HepG2 (cell line): ENCODE measurements around the gene TNFRSF18. TPM values are rescaled to one million over a fixed set of nuclear protein-coding genes. Genes with fewer than 3 reads are reported as not detected.

ENCODE experiments used
- HIVEP1 ChIP-seq: sonication (generic); formaldehyde crosslinking; IDR thresholded peaks from 2 replicates; pipeline ENCODE4 v1.4.0; 2020; ENCODE audit warnings: mild to moderate bottlenecking, missing genetic modification reagents
- IRF2 ChIP-seq: IDR thresholded peaks from 2 replicates; pipeline ENCODE4 v1.6.1; 2018; ENCODE audit warnings: missing genetic modification reagents, missing compliant biosample characterization
- MIER2 ChIP-seq: IDR thresholded peaks from 2 replicates; pipeline ENCODE4 v1.6.1; 2016; ENCODE audit warnings: missing biosample characterization, missing genetic modification reagents
- NFRKB ChIP-seq: fragments of 450-650 bp; IDR thresholded peaks from 2 replicates; pipeline ENCODE4 v1.6.1; 2017
- SP4 ChIP-seq: sonication (generic); formaldehyde crosslinking; IDR thresholded peaks from 2 replicates; pipeline ENCODE4 v1.8.1; 2023; ENCODE audit warnings: mild to moderate bottlenecking, missing genetic modification reagents
- ZBTB42 ChIP-seq: sonication (generic); formaldehyde crosslinking; IDR thresholded peaks from 2 replicates; pipeline ENCODE4 v1.5.0; 2020; ENCODE audit warnings: mild to moderate bottlenecking, missing genetic modification reagents
- ZNF382 ChIP-seq: sonication (generic); formaldehyde crosslinking; IDR thresholded peaks from 2 replicates; pipeline ENCODE4 v1.5.0; 2020; ENCODE audit warnings: missing genetic modification reagents, mild to moderate bottlenecking, borderline replicate concordance
- polyA plus RNA-seq, 8 experiments: library from polyadenylated mRNA; depleted of rRNA in 3 of 8; stranded (reverse) in 7 of 8; unstranded in 1 of 8; fragments of >200 nt; fragmentation: Illumina TruSeq in 4 of 8; extraction: Trizol in 4 of 8; gene quantifications; 2 replicates each; pipeline versions ENCODE4 v1.2.1 to v1.2.3, GENCODE V29; 2011 to 2016; ENCODE audit warnings: low read depth in 4 of 8, missing spikeins in 1 of 8, mixed read lengths in 1 of 8; ENCODE audit not compliant: insufficient read depth in 1 of 8
- total RNA-seq, 5 experiments: library from RNA; depleted of rRNA; stranded (reverse); fragments of >200 nt; fragmentation: Illumina TruSeq; extraction: Trizol; gene quantifications; 2 replicates each; pipeline ENCODE4 v1.2.3, GENCODE V29; 2016; ENCODE audit warnings: low read depth in 1 of 5
- TF ChIP-seq, protein P1 (sequence below): sonication (generic); formaldehyde crosslinking; IDR thresholded peaks from 2 replicates; pipeline ENCODE4 v1.5.0; 2020; ENCODE audit warnings: mild to moderate bottlenecking, missing genetic modification reagents, borderline replicate concordance
- TF ChIP-seq, protein P2 (sequence below): sonication (generic); formaldehyde crosslinking; IDR thresholded peaks from 2 replicates; pipeline ENCODE4 v1.5.1; 2020; ENCODE audit warnings: missing genetic modification reagents, mild to moderate bottlenecking, borderline replicate concordance
- TF ChIP-seq, protein P3 (sequence below): sonication (generic); formaldehyde crosslinking; IDR thresholded peaks from 2 replicates; pipeline ENCODE4 v1.5.1; 2020; ENCODE audit warnings: missing genetic modification reagents, mild to moderate bottlenecking, borderline replicate concordance
- TF ChIP-seq, protein P4 (sequence below): sonication (generic); formaldehyde crosslinking; IDR thresholded peaks from 2 replicates; pipeline ENCODE4 v1.4.0; 2020; ENCODE audit warnings: missing genetic modification reagents
- TF ChIP-seq, protein P5 (sequence below): IDR thresholded peaks from 2 replicates; pipeline ENCODE4 v1.6.1; 2016; ENCODE audit warnings: low read depth, control low read depth
- TF ChIP-seq, protein P6 (sequence below): sonication (generic); formaldehyde crosslinking; IDR thresholded peaks from 2 replicates; pipeline ENCODE4 v1.4.0; 2020; ENCODE audit warnings: missing genetic modification reagents

TNFRSF18 gene
- total and polyA plus RNA-seq, 2 of the 13 experiments (the other 11 are each of a cell fraction or from before 2014, with no cell fraction given), result not detected

DNA sequence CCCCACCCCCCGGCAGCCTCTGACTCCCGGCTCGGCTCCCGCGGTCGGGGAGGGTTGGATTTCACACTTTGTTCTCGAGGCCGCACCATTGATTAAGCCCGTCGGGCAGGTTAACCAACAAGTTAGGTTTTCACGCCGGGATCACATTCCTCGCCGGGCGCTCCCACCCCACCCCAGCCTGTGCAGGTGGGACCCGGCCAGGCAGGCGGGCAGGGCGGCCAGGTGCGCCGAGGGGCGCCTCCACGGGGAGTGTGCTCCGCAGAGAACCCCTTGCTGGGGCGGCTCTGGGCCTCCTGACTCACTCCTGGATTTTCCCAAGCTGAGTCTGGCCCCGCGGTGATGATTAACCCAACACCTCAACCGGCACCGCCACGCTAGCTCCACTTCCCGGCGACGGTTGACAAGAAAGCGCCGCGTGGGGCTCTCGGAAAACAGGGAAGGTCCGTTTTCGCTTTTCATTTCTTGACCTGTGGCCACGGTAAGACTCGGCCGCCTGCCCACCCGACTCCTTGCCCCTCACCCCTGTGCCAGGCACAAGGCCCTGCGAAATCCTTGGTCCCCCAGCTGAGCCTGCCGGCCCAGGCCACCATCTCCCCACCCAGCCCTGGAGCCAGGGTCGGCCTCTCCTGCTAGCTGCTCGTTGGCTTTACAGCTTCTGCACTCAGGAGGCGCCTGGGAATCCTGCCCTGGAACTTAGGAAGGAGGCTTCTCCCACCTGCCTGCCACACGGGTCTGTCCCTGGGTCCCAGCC is 41.5 kb downstream of the TNFRSF18 start (continued):
- TF ChIP-seq, protein P1, sequence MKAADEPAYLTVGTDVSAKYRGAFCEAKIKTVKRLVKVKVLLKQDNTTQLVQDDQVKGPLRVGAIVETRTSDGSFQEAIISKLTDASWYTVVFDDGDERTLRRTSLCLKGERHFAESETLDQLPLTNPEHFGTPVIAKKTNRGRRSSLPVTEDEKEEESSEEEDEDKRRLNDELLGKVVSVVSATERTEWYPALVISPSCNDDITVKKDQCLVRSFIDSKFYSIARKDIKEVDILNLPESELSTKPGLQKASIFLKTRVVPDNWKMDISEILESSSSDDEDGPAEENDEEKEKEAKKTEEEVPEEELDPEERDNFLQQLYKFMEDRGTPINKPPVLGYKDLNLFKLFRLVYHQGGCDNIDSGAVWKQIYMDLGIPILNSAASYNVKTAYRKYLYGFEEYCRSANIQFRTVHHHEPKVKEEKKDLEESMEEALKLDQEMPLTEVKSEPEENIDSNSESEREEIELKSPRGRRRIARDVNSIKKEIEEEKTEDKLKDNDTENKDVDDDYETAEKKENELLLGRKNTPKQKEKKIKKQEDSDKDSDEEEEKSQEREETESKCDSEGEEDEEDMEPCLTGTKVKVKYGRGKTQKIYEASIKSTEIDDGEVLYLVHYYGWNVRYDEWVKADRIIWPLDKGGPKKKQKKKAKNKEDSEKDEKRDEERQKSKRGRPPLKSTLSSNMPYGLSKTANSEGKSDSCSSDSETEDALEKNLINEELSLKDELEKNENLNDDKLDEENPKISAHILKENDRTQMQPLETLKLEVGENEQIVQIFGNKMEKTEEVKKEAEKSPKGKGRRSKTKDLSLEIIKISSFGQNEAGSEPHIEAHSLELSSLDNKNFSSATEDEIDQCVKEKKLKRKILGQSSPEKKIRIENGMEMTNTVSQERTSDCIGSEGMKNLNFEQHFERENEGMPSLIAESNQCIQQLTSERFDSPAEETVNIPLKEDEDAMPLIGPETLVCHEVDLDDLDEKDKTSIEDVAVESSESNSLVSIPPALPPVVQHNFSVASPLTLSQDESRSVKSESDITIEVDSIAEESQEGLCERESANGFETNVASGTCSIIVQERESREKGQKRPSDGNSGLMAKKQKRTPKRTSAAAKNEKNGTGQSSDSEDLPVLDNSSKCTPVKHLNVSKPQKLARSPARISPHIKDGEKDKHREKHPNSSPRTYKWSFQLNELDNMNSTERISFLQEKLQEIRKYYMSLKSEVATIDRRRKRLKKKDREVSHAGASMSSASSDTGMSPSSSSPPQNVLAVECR (CRISPR knock-in tag), result peak; percentile 44; the same call in 1 of the 2 replicates
- TF ChIP-seq ZBTB42 (CRISPR knock-in tag) (no peak), MIER2 (CRISPR knock-in tag) (no peak), IRF2 (CRISPR knock-in tag) (no peak), ZNF382 (CRISPR knock-in tag) (no peak), HIVEP1 (no peak), NFRKB (no peak), SP4 (no peak; the same call in 1 of the 2 replicates)
- TF ChIP-seq, protein P2, sequence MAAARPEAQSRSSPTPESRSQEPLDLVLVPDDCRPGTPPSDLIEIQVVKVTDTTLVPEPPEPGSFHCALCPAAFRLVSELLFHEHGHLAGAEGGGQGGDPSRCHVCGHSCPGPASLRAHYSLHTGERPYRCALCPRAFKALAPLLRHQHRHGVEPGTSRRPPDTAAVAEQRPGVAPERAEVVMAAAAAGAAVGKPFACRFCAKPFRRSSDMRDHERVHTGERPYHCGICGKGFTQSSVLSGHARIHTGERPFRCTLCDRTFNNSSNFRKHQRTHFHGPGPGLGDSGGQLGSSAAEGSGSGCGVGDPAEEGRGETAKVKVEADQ, result no peak
- TF ChIP-seq, protein P3, sequence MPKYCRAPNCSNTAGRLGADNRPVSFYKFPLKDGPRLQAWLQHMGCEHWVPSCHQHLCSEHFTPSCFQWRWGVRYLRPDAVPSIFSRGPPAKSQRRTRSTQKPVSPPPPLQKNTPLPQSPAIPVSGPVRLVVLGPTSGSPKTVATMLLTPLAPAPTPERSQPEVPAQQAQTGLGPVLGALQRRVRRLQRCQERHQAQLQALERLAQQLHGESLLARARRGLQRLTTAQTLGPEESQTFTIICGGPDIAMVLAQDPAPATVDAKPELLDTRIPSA (CRISPR knock-in tag), result no peak; the same call in 1 of the 2 replicates
- TF ChIP-seq, protein P4, sequence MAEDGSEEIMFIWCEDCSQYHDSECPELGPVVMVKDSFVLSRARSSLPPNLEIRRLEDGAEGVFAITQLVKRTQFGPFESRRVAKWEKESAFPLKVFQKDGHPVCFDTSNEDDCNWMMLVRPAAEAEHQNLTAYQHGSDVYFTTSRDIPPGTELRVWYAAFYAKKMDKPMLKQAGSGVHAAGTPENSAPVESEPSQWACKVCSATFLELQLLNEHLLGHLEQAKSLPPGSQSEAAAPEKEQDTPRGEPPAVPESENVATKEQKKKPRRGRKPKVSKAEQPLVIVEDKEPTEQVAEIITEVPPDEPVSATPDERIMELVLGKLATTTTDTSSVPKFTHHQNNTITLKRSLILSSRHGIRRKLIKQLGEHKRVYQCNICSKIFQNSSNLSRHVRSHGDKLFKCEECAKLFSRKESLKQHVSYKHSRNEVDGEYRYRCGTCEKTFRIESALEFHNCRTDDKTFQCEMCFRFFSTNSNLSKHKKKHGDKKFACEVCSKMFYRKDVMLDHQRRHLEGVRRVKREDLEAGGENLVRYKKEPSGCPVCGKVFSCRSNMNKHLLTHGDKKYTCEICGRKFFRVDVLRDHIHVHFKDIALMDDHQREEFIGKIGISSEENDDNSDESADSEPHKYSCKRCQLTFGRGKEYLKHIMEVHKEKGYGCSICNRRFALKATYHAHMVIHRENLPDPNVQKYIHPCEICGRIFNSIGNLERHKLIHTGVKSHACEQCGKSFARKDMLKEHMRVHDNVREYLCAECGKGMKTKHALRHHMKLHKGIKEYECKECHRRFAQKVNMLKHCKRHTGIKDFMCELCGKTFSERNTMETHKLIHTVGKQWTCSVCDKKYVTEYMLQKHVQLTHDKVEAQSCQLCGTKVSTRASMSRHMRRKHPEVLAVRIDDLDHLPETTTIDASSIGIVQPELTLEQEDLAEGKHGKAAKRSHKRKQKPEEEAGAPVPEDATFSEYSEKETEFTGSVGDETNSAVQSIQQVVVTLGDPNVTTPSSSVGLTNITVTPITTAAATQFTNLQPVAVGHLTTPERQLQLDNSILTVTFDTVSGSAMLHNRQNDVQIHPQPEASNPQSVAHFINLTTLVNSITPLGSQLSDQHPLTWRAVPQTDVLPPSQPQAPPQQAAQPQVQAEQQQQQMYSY, result peak; percentile 37
- TF ChIP-seq, protein P5, sequence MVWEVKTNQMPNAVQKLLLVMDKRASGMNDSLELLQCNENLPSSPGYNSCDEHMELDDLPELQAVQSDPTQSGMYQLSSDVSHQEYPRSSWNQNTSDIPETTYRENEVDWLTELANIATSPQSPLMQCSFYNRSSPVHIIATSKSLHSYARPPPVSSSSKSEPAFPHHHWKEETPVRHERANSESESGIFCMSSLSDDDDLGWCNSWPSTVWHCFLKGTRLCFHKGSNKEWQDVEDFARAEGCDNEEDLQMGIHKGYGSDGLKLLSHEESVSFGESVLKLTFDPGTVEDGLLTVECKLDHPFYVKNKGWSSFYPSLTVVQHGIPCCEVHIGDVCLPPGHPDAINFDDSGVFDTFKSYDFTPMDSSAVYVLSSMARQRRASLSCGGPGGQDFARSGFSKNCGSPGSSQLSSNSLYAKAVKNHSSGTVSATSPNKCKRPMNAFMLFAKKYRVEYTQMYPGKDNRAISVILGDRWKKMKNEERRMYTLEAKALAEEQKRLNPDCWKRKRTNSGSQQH (CRISPR knock-in tag), result 0 out of 2 replicates have a peak, but pooled peaks have one; percentile 23
- TF ChIP-seq, protein P6, sequence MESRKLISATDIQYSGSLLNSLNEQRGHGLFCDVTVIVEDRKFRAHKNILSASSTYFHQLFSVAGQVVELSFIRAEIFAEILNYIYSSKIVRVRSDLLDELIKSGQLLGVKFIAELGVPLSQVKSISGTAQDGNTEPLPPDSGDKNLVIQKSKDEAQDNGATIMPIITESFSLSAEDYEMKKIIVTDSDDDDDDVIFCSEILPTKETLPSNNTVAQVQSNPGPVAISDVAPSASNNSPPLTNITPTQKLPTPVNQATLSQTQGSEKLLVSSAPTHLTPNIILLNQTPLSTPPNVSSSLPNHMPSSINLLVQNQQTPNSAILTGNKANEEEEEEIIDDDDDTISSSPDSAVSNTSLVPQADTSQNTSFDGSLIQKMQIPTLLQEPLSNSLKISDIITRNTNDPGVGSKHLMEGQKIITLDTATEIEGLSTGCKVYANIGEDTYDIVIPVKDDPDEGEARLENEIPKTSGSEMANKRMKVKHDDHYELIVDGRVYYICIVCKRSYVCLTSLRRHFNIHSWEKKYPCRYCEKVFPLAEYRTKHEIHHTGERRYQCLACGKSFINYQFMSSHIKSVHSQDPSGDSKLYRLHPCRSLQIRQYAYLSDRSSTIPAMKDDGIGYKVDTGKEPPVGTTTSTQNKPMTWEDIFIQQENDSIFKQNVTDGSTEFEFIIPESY (CRISPR knock-in tag), result no peak
